D721Med (cell line): ENCODE data around the gene DACH1.
A peak's percentile ranks its signal among the peaks of the same experiment; 100 is the strongest.

ENCODE experiments used
- DNase-seq: peaks from one replicate; pipeline ENCODE4 v3.0.0; 2011; ENCODE audit warnings: low spot score; ENCODE audit not compliant: insufficient read length
- FAIRE-seq: peaks from 2 replicates; lab custom pipeline; 2011; peaks lifted over from hg19 to GRCh38; lab: Jason Lieb, UNC
- TF ChIP-seq, protein P1 (sequence below): IDR thresholded peaks from 2 replicates; pipeline ENCODE4 v1.5.1; 2012; ENCODE audit warnings: mild to moderate bottlenecking, control low read depth; ENCODE audit not compliant: insufficient read depth; ENCODE audit errors: missing control alignments

The DACH1 gene

GRCh38 chr13:71718931-71719330 lies 148.1 kb downstream of the DACH1 start:
- no peak for DNase-seq
- TF ChIP-seq, protein P1, sequence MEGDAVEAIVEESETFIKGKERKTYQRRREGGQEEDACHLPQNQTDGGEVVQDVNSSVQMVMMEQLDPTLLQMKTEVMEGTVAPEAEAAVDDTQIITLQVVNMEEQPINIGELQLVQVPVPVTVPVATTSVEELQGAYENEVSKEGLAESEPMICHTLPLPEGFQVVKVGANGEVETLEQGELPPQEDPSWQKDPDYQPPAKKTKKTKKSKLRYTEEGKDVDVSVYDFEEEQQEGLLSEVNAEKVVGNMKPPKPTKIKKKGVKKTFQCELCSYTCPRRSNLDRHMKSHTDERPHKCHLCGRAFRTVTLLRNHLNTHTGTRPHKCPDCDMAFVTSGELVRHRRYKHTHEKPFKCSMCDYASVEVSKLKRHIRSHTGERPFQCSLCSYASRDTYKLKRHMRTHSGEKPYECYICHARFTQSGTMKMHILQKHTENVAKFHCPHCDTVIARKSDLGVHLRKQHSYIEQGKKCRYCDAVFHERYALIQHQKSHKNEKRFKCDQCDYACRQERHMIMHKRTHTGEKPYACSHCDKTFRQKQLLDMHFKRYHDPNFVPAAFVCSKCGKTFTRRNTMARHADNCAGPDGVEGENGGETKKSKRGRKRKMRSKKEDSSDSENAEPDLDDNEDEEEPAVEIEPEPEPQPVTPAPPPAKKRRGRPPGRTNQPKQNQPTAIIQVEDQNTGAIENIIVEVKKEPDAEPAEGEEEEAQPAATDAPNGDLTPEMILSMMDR: no peak
- peak; percentile 35 for FAIRE-seq

DNA sequence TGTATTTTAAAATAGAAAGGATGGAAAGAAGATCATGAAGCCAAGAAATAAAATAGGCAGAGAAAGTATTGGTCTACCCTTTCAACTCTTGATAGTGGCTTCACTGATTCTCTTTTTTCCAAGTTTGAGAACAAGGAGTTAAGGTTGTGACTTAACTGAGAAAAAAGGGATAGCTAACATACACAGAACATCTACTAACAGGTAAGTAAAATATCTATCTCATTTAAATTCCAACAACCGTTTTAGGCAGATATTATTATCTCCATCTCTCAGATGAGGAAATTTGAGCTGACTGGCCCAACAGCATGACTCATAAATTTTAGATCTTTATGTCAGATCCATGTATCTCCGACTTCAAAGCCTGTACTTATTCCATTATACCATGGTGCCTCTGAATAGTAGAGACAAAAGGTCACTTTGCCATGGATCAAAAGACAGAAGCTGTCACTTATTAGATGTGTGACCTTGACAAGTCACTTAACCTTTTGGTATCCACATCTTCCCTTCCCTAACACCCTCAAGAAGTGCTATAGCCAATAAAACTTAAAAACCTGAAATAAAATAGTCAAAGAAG lies 152.1 kb downstream of the DACH1 start:
- TF ChIP-seq, protein P1: no peak
- FAIRE-seq (no peak), DNase-seq (no peak)

DNA sequence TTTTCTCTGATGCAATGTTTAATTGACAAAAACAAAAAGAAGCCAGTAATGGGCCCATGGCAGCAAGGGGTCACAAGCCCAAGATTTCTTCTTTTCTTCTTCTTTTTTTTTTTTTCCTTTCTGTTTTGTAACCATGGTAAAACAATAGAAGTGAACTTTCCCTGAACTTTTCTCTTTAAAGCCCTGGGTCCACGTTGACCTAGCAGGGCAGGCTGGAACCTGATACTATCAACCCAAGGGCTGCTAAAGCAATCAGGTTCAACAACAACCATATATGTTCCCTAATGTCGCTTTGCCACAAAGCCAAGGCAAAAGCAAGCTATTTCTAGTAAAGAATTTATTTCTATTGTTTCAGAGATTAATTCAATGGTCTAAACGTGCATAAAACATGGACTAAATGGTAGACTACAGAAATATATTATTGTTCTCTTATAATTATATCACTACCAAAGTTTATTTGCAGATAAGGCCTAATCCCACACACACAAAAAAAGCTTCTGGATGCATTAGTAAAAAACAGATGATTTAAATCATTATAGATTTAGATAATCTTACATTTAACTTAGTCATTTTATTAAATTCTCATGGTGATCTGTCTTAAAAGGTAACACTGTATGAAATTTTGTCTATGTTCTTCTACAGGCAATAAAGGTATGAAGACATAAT lies 153.9 kb downstream of the DACH1 start:
- TF ChIP-seq, protein P1: no peak
- no peak for DNase-seq
- peak; percentile 11 for FAIRE-seq

DNA sequence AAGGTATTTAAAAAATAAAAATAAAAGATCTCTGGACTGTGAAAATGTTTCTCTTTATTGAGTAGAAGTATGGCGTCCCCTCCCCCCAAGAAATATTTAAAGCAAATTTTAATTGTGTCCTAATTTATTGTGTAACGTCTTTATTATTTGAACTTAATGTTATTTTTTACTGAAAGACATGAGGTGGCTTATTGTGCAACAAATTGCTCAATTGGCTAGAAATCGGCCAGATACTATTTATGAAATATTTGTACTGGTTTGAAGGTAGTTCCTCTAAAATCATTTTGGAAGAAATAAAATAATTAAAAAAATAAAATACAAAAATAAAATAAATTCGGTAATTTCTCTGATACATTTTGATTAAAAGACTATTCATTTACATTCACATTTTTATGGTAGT lies 162.3 kb downstream of the DACH1 start:
- DNase-seq (no peak), FAIRE-seq (no peak)
- TF ChIP-seq, protein P1: no peak

- DNase-seq (no peak), FAIRE-seq (peak; percentile 67)
- TF ChIP-seq, protein P1: no peak
Measured at GRCh38 chr13:71703138-71703537, 163.9 kb downstream of the DACH1 start.

GRCh38 chr13:71702253-71702652 lies 164.8 kb downstream of the DACH1 start:
- FAIRE-seq: no peak
- DNase-seq: no peak
- TF ChIP-seq, protein P1: no peak

DNA sequence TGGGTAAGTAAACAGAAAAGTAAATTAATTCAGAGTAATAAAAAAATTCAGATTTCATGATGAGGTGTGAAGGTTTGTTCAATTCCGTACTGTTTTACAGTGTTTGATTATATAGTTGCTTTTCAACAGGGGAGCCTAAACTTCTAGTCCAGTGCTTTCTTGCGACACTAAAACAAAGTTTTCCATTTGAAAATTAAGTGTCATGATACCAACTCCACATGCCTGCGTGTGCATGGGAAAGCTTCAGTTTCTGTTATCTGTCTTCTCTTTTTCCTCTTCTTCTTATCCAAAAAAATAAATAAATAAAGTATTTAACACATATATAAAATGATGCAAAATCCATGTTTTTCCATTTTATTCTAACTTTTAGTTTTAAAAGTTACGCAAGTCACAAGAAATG lies 165.3 kb downstream of the DACH1 start:
- TF ChIP-seq, protein P1: no peak
- FAIRE-seq (no peak), DNase-seq (no peak)
